CD4-positive, alpha-beta T cell (primary cell): ENCODE results near the gene VSIG10L2. TPM values are rescaled to one million over a fixed set of nuclear protein-coding genes. Genes with fewer than 3 reads are reported as not detected.

ENCODE experiments used
- ATAC-seq: fragments of 200-7000 bp; cut with Tn5 transposase; one replicate; pipeline ENCODE4 v1.10.0; 2022; ENCODE audit warnings: mild to moderate bottlenecking; ENCODE audit not compliant: poor library complexity
- CTCF ChIA-PET: fragments of 350-600 bp; sonication (Branson Sonifier 250); formaldehyde crosslinking; loops from one replicate; lab custom pipeline; 2021; ENCODE audit warnings: antibody characterized with exemption, inconsistent platforms; lab: Charles Lee
- POLR2A ChIA-PET: fragments of 350-600 bp; sonication (Branson Sonifier 250); formaldehyde crosslinking; loops from one replicate; lab custom pipeline; 2021; ENCODE audit warnings: antibody characterized with exemption, inconsistent platforms; lab: Charles Lee
- DNase-seq, 14 experiments: peaks; one replicate each; pipeline ENCODE4 v3.0.0-alpha.2; 2013 to 2020; ENCODE audit warnings: mixed read lengths in 2 of 14
- H3K27ac ChIP-seq, 2 donors: one replicate each; pipeline versions ENCODE4 v1.5.1 to v1.7.0; 2013; ENCODE audit warnings: low read length in 2 of 2, low read depth in 1 of 2, mild to moderate bottlenecking in 1 of 2
- H3K27me3 ChIP-seq, 2 experiments: 1 replicate in 1 of 2; 2 replicates in 1 of 2; pipeline versions ENCODE4 v1.6.1 to v1.7.0; 2013; ENCODE audit warnings: low read length in 2 of 2, control low read depth in 1 of 2, mild to moderate bottlenecking in 1 of 2, moderate library complexity in 1 of 2; ENCODE audit not compliant: insufficient read depth in 2 of 2, control insufficient read depth in 1 of 2
- H3K36me3 ChIP-seq: one replicate; pipeline ENCODE4 v1.6.1; 2013; ENCODE audit warnings: low read length, control low read depth; ENCODE audit not compliant: insufficient read depth
- H3K4me1 ChIP-seq: one replicate; pipeline ENCODE4 v1.6.1; 2013; ENCODE audit warnings: low read length, control low read depth; ENCODE audit not compliant: insufficient read depth
- H3K4me3 ChIP-seq: one replicate; pipeline ENCODE4 v1.5.1; 2013; ENCODE audit warnings: mild to moderate bottlenecking, low read length, moderate library complexity
- H3K9me3 ChIP-seq, 2 experiments: 1 replicate in 1 of 2; 2 replicates in 1 of 2; pipeline versions ENCODE4 v1.6.1 to v1.7.0; 2013; ENCODE audit warnings: low read length in 2 of 2, mild to moderate bottlenecking in 2 of 2, control low read depth in 1 of 2, moderate library complexity in 1 of 2; ENCODE audit not compliant: control insufficient read depth in 1 of 2, insufficient read depth in 1 of 2
- H3K27ac Mint-ChIP-seq: one replicate; pipeline ENCODE4 v1.8.0; 2020; ENCODE audit warnings: mixed read lengths
- H3K27me3 Mint-ChIP-seq: one replicate; pipeline ENCODE4 v1.8.0; 2021; ENCODE audit warnings: mixed read lengths
- H3K36me3 Mint-ChIP-seq: one replicate; pipeline ENCODE4 v1.8.0; 2021; ENCODE audit warnings: low read depth, mixed read lengths
- H3K4me1 Mint-ChIP-seq: one replicate; pipeline ENCODE4 v1.8.0; 2021; ENCODE audit warnings: low read depth, mixed read lengths
- H3K4me3 Mint-ChIP-seq: one replicate; pipeline ENCODE4 v1.8.0; 2020; ENCODE audit warnings: mild to moderate bottlenecking, mixed read lengths
- H3K9me3 Mint-ChIP-seq: one replicate; pipeline ENCODE4 v1.8.0; 2020; ENCODE audit warnings: mixed read lengths
- CTCF ChIP-seq: fragments of 200-600 bp; IDR thresholded peaks from one replicate; pipeline ENCODE4 v1.8.0; 2022; ENCODE audit warnings: antibody characterized with exemption, mild to moderate bottlenecking
- intact Hi-C, 2 experiments: fragments of 100-400 bp; cut with DNase I in 1 of 2; cut with micrococcal nuclease in 1 of 2; formaldehyde crosslinking; loops; one replicate each; pipeline versions ENCODE4 v1.15.1 to v1.9.0; 2023 to 2025; cut with DNase I, micrococcal nuclease
- total RNA-seq, 174 experiments: library from RNA in 2 of 174; stranded (reverse) in 2 of 174; gene quantifications; one replicate each; pipeline ENCODE4 v1.2.3 and lab custom pipeline; 2021 to 2026

The VSIG10L2 gene
- total RNA-seq, 2 experiments from 2014 or later: not detected

GRCh38 chr11:125935618-125936199 is 10.1 kb upstream of the VSIG10L2 start:
- Mint-ChIP-seq H3K4me3 (no peak overlapping the region), H3K9me3 (no peaks in the 10 kb centered on the region), H3K4me1 (no peaks in the 10 kb centered on the region), H3K27me3 (no peaks in the 10 kb centered on the region), H3K36me3 (no peaks in the 10 kb centered on the region), H3K27ac (no peak overlapping the region)
- no peak overlapping the region for H3K27ac ChIP-seq
- no peak overlapping the region for H3K4me3 ChIP-seq
- no peak for TF ChIP-seq CTCF
- intact Hi-C loops: no loop called here
- ChIA-PET POLR2A (no interaction called here), CTCF (no interaction called here)
- peaks cover 0 to 2% of the 10 kb centered on the region in 2 experiments for H3K27me3 ChIP-seq
- peaks cover 7% of the 10 kb centered on the region for H3K4me1 ChIP-seq
- ATAC-seq (no peak), DNase-seq (no peak)
- no peaks in the 10 kb centered on the region for H3K9me3 ChIP-seq
- H3K36me3 ChIP-seq: no peaks in the 10 kb centered on the region

- Mint-ChIP-seq H3K4me3 (no peak overlapping the region), H3K27ac (no peak overlapping the region), H3K9me3 (no peaks in the 10 kb centered on the region), H3K36me3 (no peaks in the 10 kb centered on the region), H3K4me1 (peaks cover 6% of the 10 kb centered on the region), H3K27me3 (no peaks in the 10 kb centered on the region)
- Histone ChIP-seq H3K27ac (no peak overlapping the region), H3K4me3 (no peak overlapping the region), H3K9me3 (no peaks in the 10 kb centered on the region), H3K4me1 (peaks cover 14% of the 10 kb centered on the region), H3K27me3 (peaks cover 0 to 3% of the 10 kb centered on the region in 2 experiments), H3K36me3 (no peaks in the 10 kb centered on the region)
- ChIA-PET CTCF (no interaction called here), POLR2A (no interaction called here)
- DNase-seq (no peak), ATAC-seq (no peak)
- no peak for TF ChIP-seq CTCF
- intact Hi-C loops: no loop called here
Observed at GRCh38 chr11:125938418-125938817, 7.4 kb upstream of the VSIG10L2 start.

- H3K36me3 ChIP-seq: no peaks in the 10 kb centered on the region
- H3K4me1 ChIP-seq: peaks cover 14% of the 10 kb centered on the region
- Mint-ChIP-seq H3K27ac (no peak overlapping the region), H3K9me3 (no peaks in the 10 kb centered on the region), H3K4me3 (no peak overlapping the region), H3K36me3 (no peaks in the 10 kb centered on the region), H3K27me3 (no peaks in the 10 kb centered on the region), H3K4me1 (peaks cover 6% of the 10 kb centered on the region)
- intact Hi-C loops: no loop called here
- DNase-seq (no peak), ATAC-seq (no peak)
- ChIA-PET CTCF (no interaction called here), POLR2A (no interaction called here)
- H3K27me3 ChIP-seq: peaks cover 0 to 3% of the 10 kb centered on the region in 2 experiments
- no peaks in the 10 kb centered on the region for H3K9me3 ChIP-seq
- no peak overlapping the region for H3K27ac ChIP-seq
- no peak overlapping the region for H3K4me3 ChIP-seq
- no peak for TF ChIP-seq CTCF
Observed at GRCh38 chr11:125939081-125939521, 6.7 kb upstream of the VSIG10L2 start.
